ENCODE results near the gene BCOR.

The BCOR gene

DNA sequence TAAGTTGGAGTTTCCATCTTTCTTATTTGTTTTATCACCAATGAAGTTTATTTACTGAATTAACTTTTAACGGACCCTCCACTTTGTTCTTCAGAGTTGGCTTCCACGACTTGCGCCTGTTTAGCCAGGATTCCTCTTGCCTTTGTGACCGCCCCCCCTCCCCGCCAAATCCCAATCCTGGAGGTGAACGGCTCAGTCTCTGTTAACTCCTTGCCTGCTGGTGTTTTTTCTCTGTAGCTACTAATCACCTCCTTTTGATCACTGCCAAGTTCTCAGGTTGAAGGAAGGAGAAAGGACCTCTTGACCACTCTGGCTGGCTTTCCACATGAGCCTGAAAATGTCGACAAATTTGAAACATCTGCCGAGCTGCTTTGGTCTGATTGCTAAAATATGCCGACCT lies 46.8 kb upstream of the BCOR start:
- ATAC-seq, result no peak
- TF ChIP-seq, protein P1, sequence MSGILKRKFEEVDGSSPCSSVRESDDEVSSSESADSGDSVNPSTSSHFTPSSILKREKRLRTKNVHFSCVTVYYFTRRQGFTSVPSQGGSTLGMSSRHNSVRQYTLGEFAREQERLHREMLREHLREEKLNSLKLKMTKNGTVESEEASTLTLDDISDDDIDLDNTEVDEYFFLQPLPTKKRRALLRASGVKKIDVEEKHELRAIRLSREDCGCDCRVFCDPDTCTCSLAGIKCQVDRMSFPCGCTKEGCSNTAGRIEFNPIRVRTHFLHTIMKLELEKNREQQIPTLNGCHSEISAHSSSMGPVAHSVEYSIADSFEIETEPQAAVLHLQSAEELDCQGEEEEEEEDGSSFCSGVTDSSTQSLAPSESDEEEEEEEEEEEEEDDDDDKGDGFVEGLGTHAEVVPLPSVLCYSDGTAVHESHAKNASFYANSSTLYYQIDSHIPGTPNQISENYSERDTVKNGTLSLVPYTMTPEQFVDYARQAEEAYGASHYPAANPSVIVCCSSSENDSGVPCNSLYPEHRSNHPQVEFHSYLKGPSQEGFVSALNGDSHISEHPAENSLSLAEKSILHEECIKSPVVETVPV (CRISPR knock-in tag; IDR thresholded peaks at IDR 0.05), result no peak
- TF ChIP-seq PPARA (CRISPR knock-in tag; IDR thresholded peaks at IDR 0.05; ENCODE audit: borderline replicate concordance) (no peak), ZNF70 (CRISPR knock-in tag; IDR thresholded peaks at IDR 0.05) (no peak), SNAI2 (CRISPR knock-in tag; IDR thresholded peaks at IDR 0.05) (no peak), ISL1 (CRISPR knock-in tag; IDR thresholded peaks at IDR 0.05) (no peak), ZNF565 (CRISPR knock-in tag; conservative IDR thresholded peaks at IDR 0.05; ENCODE audit: low read depth) (no peak)
- TF ChIP-seq, protein P2, sequence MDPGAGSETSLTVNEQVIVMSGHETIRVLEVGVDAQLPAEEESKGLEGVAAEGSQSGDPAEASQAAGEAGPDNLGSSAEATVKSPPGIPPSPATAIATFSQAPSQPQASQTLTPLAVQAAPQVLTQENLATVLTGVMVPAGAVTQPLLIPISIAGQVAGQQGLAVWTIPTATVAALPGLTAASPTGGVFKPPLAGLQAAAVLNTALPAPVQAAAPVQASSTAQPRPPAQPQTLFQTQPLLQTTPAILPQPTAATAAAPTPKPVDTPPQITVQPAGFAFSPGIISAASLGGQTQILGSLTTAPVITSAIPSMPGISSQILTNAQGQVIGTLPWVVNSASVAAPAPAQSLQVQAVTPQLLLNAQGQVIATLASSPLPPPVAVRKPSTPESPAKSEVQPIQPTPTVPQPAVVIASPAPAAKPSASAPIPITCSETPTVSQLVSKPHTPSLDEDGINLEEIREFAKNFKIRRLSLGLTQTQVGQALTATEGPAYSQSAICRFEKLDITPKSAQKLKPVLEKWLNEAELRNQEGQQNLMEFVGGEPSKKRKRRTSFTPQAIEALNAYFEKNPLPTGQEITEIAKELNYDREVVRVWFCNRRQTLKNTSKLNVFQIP (CRISPR knock-in tag; IDR thresholded peaks at IDR 0.05; ENCODE audit: borderline replicate concordance, low read depth), result no peak

DNA sequence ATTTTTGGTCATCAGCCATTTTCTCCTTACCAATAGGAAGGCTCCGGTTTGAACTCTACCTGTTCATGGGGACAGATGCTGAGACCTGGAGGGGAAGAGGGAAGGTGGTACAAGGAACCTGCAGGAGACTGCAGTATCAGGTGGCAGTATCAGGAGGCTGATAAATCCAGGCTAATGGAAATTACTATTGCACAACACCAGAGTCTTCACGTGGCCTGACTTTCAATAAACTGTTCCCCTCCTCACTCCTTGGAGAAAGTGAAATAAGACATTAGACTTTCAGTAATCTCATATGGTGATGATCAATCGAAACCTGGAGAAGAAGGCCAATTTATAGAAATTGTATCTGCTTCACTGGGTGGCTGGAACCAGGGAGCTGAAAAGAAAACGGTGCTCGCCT lies 46.2 kb upstream of the BCOR start:
- TF ChIP-seq CSDC2 (CRISPR knock-in tag; IDR thresholded peaks at IDR 0.05) (no peak), ARNTL (CRISPR knock-in tag; IDR thresholded peaks at IDR 0.05; ENCODE audit: borderline replicate concordance, low read depth) (no peak), ESRRG (CRISPR knock-in tag; IDR thresholded peaks at IDR 0.05) (no peak), ZNF70 (CRISPR knock-in tag; IDR thresholded peaks at IDR 0.05) (no peak), ZC3H10 (CRISPR knock-in tag; IDR thresholded peaks at IDR 0.05) (no peak)
- TF ChIP-seq, protein P3, sequence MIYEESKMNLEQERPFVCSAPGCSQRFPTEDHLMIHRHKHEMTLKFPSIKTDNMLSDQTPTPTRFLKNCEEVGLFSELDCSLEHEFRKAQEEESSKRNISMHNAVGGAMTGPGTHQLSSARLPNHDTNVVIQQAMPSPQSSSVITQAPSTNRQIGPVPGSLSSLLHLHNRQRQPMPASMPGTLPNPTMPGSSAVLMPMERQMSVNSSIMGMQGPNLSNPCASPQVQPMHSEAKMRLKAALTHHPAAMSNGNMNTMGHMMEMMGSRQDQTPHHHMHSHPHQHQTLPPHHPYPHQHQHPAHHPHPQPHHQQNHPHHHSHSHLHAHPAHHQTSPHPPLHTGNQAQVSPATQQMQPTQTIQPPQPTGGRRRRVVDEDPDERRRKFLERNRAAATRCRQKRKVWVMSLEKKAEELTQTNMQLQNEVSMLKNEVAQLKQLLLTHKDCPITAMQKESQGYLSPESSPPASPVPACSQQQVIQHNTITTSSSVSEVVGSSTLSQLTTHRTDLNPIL (CRISPR knock-in tag; IDR thresholded peaks at IDR 0.05; ENCODE audit: low read depth), result no peak
- no peak for ATAC-seq

DNA sequence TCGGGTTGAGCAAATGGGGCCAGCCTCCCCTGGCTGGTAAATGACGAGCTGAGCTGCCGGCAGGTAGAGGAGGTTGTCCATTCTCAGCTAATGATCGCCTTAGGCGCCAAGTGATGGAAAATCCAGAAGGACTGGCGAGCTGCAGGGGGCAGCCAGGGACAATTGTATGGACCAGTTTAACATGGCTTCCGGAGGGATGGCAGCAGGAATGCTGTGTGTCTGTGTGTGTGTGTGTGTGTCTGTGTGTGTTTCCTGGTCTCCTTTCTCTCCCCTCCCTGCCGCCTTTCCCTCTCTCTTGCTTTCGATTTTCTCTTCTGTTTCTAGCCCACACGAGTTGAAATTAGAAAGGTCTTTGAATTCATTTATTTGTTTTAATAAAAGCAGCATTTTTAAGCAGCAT lies 45.2 kb upstream of the BCOR start:
- ATAC-seq, result no peak
- TF ChIP-seq, protein P4, sequence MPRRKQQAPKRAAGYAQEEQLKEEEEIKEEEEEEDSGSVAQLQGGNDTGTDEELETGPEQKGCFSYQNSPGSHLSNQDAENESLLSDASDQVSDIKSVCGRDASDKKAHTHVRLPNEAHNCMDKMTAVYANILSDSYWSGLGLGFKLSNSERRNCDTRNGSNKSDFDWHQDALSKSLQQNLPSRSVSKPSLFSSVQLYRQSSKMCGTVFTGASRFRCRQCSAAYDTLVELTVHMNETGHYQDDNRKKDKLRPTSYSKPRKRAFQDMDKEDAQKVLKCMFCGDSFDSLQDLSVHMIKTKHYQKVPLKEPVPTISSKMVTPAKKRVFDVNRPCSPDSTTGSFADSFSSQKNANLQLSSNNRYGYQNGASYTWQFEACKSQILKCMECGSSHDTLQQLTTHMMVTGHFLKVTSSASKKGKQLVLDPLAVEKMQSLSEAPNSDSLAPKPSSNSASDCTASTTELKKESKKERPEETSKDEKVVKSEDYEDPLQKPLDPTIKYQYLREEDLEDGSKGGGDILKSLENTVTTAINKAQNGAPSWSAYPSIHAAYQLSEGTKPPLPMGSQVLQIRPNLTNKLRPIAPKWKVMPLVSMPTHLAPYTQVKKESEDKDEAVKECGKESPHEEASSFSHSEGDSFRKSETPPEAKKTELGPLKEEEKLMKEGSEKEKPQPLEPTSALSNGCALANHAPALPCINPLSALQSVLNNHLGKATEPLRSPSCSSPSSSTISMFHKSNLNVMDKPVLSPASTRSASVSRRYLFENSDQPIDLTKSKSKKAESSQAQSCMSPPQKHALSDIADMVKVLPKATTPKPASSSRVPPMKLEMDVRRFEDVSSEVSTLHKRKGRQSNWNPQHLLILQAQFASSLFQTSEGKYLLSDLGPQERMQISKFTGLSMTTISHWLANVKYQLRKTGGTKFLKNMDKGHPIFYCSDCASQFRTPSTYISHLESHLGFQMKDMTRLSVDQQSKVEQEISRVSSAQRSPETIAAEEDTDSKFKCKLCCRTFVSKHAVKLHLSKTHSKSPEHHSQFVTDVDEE (CRISPR knock-in tag; IDR thresholded peaks at IDR 0.05), result no peak
- TF ChIP-seq, protein P5, sequence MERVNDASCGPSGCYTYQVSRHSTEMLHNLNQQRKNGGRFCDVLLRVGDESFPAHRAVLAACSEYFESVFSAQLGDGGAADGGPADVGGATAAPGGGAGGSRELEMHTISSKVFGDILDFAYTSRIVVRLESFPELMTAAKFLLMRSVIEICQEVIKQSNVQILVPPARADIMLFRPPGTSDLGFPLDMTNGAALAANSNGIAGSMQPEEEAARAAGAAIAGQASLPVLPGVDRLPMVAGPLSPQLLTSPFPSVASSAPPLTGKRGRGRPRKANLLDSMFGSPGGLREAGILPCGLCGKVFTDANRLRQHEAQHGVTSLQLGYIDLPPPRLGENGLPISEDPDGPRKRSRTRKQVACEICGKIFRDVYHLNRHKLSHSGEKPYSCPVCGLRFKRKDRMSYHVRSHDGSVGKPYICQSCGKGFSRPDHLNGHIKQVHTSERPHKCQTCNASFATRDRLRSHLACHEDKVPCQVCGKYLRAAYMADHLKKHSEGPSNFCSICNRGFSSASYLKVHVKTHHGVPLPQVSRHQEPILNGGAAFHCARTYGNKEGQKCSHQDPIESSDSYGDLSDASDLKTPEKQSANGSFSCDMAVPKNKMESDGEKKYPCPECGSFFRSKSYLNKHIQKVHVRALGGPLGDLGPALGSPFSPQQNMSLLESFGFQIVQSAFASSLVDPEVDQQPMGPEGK (CRISPR knock-in tag; IDR thresholded peaks at IDR 0.05; ENCODE audit: borderline replicate concordance), result no peak
- no peak for TF ChIP-seq ESRRG (CRISPR knock-in tag; IDR thresholded peaks at IDR 0.05)
- TF ChIP-seq ZNF565 (CRISPR knock-in tag; conservative IDR thresholded peaks at IDR 0.05; ENCODE audit: low read depth), result no peak

DNA sequence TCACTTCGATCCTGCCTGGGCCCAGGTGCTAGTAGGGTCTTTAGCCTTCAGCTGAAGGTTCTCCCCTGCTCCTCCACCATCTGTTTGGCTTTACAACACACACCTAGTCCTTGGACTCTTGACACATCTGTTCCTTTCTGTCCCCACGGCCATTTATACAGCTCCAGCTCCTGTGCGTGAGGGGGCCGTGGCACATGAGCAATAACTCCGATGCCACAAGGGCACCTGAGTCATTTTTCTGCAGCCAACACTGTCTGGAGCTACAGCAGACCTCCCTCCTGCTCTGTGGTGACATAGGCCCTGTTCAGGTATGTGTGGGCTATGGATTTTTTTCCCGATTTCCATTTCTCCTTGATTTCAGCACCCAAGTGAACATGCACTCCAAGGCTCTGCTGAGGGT lies 44.7 kb upstream of the BCOR start:
- no peak for ATAC-seq
- TF ChIP-seq GLIS3 (CRISPR knock-in tag; IDR thresholded peaks at IDR 0.05) (no peak), ZNF70 (CRISPR knock-in tag; IDR thresholded peaks at IDR 0.05) (no peak), ZFP30 (CRISPR knock-in tag; IDR thresholded peaks at IDR 0.05) (no peak), SNAI2 (CRISPR knock-in tag; IDR thresholded peaks at IDR 0.05) (no peak), ZNF565 (CRISPR knock-in tag; conservative IDR thresholded peaks at IDR 0.05; ENCODE audit: low read depth) (no peak), TOX (CRISPR knock-in tag; IDR thresholded peaks at IDR 0.05; ENCODE audit: borderline replicate concordance) (no peak), ISL1 (CRISPR knock-in tag; IDR thresholded peaks at IDR 0.05) (no peak), TCF4 (CRISPR knock-in tag; IDR thresholded peaks at IDR 0.05; ENCODE audit: borderline replicate concordance) (no peak), BACH2 (CRISPR knock-in tag; IDR thresholded peaks at IDR 0.05; ENCODE audit: borderline replicate concordance) (no peak), ZFP3 (CRISPR knock-in tag; IDR thresholded peaks at IDR 0.05) (no peak), RARB (CRISPR knock-in tag; IDR thresholded peaks at IDR 0.05) (no peak), ARNTL (CRISPR knock-in tag; IDR thresholded peaks at IDR 0.05; ENCODE audit: borderline replicate concordance, low read depth) (no peak), ZC3H10 (CRISPR knock-in tag; IDR thresholded peaks at IDR 0.05) (no peak)
- TF ChIP-seq, protein P5 (CRISPR knock-in tag; IDR thresholded peaks at IDR 0.05; ENCODE audit: borderline replicate concordance), result no peak
- TF ChIP-seq, protein P2 (CRISPR knock-in tag; IDR thresholded peaks at IDR 0.05; ENCODE audit: borderline replicate concordance, low read depth), result no peak
- TF ChIP-seq, protein P3 (CRISPR knock-in tag; IDR thresholded peaks at IDR 0.05; ENCODE audit: low read depth), result no peak

Measured in SK-N-SH treated with all-trans-retinoic acid at 6 μM for 48 hours (cell line).